Activated CD4-positive, alpha-beta T cell treated with anti-CD3 and anti-CD28 coated beads, Interleukin-2, amount 50 U/mL, for 4 hours (primary cell): ENCODE measurements around the gene JUNB.
"Not testable (repeated sequence)": the region's sequence is repeated elsewhere in the genome, so short reads cannot be mapped to it uniquely, and the experiment has no call there.

Experiments
- DNase-seq, 2 experiments: peaks; one replicate each; pipeline ENCODE4 v3.0.0-alpha.2; 2020

Gene JUNB

DNA sequence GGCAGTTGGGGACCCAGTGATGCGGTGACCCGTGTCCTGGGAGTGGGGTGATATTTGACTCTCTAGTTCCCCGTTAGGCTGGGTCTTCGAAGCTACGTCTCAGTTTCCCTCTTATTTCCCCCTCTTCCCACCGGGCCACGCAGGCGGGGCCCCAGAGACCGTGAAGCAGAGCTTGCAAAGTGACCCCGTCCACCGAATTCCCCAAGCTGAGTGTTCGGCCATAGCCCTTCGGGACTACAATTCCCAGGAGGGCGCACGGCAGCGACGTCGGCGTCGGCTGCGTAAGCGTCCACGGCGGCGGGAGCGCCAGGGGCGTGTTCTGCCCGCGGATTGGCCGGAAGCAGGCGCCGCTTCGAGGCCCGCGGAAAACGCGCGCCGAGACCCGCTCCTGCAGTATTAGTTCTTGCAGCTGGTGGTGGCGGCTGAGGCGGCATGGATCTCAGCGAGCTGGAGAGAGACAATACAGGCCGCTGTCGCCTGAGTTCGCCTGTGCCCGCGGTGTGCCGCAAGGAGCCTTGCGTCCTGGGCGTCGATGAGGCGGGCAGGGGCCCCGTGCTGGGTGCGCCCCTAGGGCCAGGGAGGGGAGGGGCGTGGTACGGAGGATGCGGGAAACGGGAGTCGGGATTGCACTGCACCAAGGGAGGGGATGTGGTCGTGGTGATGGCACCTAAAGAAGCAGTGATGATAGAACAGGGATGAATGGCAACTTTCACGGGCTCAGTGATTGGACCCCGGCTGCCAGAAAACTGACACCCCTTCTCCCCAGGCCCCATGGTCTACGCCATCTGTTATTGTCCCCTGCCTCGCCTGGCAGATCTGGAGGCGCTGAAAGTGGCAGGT, 15.2 kb downstream of the JUNB start, which contains the start of gene RNASEH2A:
Gene RNASEH2A, plus strand, starts transcription at position 343 of the 840 bp plus-strand sequence. Its CDS starts 90 bp downstream, at position 433.
- DNase-seq = peak; percentile 78 to 80

DNA sequence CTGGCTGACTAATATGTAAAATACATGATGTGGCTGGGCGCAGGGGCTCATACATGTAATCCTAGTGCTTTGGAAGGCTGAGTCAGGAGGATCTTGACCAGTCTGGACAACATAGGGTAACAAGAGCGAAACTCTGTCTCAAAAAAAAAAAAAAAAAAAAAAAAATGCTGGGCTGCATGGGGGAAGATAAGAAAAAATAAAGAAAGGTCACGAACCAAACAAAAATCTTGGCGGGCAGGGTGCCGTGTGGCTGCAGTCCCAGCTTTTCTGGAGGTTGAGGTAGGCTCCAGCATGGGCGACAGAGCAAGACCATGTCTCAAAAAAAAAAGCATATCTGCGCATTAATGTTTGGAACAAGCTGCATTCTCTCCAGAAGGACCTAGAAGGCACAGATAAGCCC, 23.8 kb downstream of the JUNB start:
- no peak for DNase-seq

DNA sequence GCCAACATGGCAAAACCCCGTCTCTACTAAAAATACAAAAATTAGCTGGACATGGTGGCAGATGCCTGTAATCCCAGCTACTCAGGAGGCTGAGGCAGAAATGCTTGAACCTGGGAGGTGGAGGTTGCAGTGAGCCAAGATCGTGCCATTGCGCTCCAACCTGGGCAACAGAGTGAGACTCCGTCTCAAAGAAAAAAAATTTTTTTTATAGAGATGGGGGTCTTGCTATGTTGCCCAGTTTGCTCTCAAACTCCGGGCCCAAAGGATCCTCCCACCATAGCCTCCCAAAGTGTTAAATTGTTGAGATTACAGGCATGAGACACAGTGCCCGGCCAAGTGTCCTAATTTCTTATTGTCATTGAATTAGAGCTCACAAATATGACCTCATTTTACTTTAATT, 25.9 kb downstream of the JUNB start:
- DNase-seq = not testable (repeated sequence)

DNA sequence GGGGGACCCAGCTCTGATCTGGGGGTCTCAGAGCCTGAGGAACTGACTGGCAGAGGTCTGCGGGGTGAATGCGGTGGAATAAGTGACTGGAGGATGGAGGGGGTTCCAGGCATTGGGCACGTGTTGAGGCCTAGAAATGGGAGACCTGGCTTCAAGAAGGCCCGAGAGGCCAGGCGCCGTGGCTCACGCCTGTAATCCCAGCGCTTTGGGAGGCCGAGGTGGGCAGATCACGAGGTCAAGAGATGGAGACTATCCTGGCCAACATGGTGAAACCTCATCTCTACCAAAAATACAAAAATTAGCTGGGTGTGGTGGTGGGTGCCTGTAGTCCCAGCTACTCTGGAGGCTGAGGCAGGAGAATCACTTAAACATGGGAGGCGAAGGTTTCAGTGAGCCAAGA, 26.5 kb downstream of the JUNB start:
- DNase-seq = not testable (repeated sequence)

DNA sequence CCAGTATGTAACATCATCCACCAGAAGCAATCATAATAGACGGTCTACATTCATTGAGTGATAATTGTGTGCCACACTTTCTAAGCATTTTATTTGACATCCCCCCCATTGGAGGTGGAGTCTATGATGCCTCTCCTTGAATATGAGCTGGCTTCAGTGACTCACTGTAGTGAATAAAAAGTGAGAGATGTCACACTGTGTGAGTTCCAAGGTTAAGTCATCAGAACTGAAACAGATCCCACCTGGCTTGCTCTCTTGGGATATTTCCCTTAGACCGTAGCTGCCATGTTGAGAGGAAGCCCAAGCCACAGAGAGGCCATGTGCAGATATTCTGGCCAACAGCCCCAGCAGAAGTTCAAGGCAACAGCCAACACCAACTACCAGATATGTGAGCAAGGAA, 30.5 kb downstream of the JUNB start:
- DNase-seq = no peak

DNA sequence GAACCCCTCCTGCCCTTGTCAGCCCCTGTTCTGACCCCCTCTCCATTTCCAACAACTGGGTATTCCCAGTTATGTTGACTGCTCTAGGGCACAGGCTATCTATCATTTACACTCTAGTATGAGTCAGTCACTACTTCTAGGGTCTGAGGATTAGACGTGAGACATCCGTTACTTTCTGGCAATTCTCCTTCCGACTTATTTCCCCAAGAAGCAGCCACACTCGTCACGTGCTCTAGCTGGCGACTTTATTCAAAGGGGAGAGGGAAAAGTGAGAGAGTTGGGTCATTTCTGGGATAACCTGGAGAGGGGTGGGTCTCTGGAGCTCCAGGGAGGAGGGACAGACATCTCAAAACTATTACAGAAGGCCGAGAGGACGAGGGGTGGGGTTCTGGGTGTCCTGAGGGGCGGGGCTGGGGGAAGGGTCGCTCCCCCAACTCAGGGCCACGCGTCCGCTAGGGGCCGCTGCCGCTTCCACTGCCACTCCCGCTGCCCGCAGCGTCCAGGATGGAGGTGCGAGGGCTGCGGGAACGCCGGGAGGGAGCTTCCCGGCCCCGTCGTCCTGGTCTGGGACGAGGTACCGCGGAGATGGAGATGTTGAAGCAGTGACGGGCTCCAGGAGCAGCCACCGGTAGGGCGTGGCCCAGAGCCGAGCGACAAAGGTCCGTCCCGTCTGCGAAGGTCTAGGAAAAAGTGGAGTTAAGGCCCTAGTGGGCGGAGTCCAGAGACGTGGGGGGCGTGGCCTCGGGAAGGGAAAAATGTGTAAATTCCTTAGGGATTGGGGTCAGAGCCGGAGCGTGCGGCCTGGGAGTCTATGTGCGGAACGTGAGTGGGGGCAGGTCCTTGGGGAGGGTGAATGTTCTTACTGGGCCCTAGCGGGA, 34.2 kb downstream of the JUNB start:
- no peak for DNase-seq

DNA sequence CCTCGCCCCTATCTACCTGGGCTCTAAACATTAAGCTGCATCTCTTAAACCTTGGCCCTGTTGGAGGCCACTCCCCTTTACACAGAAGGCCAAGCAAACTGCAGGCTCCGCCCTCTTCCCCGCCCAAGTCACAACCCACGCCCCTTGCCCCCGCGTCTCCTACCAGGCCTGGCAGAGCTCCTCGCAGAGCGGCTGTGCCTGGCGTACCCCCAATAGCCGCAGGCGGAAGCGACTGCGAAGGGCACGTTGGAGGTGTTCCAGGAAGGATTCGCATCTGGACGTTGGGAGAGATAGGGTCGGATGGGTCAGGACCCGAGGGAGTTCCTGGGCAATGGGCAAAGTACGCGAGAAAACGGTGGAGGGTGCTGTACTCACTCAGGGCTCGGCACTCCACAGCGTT, 37.2 kb downstream of the JUNB start:
- no peak for DNase-seq

DNA sequence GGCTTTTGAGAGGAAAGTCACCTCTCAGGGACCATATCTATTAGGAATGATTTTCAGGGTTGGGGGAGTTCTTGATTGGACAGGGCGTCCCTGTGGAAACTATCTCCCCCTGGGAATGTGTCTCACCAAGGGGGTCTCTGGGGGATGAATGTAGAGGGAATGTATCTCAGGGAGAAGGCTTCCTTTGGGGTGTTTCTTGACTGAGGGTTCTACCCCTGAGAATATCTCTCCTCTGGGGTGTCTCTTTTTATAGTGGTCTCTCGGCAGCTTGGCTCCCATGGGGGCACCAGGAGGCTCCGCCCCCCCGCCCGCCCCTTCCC, 42.1 kb downstream of the JUNB start:
- no peak for DNase-seq

DNA sequence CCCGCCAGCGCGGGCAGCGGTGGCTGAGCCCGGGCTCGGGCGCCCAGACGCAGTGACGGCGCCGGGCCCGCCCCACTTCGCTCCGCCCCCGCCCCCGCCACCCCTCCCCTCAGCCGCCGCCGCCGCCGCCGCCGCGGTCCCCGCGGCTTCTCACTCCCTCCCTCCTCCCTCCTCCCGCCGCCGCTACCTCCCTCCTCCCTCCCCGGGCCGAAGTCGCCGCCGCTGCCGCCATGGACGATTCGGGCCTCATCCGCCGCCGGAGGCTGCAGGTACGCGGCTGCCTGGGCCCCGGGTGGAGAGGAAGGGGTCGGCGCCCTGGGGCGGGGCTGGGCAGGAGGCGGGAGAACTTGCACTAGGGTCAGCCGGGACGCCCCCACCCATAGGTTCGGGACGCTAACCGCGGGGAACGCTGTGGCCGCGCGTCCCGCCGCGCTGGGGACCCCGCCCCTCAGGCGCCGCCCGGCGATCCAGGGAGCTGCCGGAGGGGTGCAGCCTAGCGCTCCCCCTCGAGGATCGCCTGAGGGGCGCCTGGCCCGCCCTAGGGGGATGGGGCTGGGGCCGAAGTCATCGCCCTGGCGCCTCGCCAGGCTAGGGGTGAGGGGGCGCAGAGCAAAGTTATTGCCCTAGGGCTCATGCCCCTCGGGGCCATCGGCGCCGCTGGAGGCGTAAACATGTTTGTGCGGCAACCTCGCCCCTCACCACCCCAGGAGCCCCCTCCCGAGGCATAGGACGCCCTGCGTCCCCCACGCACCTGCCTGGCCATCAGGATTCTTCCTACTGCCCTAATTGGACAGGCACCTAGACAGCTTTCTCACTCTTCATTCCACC, 42.7 kb downstream of the JUNB start:
- DNase-seq = peak in 1 of 2 experiments; percentile 39

DNA sequence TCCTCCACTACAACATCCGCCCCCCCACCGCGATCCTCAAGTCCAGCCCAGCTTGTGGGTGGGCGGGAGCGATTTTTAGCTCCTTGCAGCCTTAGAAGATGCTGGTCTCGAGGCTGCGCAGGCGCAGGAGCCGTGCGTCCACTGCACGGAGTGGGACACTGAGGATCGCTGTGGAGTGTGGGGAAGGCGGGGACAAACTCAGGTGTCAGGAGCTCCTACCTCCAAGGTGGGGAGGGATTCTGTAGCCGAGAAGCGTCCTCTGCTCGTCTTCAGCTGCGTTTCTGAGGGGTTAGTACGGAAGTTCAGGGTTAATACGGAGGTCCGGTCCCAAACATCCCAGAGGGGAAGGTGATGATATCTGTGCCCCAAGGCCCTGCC, 43.3 kb downstream of the JUNB start, which contains the start of gene RTBDN:
Gene RTBDN, minus strand, starts transcription at position 14 of the 378 bp plus-strand sequence. CDS start 4,600 bp downstream, outside the sequence.
- DNase-seq = no peak

DNA sequence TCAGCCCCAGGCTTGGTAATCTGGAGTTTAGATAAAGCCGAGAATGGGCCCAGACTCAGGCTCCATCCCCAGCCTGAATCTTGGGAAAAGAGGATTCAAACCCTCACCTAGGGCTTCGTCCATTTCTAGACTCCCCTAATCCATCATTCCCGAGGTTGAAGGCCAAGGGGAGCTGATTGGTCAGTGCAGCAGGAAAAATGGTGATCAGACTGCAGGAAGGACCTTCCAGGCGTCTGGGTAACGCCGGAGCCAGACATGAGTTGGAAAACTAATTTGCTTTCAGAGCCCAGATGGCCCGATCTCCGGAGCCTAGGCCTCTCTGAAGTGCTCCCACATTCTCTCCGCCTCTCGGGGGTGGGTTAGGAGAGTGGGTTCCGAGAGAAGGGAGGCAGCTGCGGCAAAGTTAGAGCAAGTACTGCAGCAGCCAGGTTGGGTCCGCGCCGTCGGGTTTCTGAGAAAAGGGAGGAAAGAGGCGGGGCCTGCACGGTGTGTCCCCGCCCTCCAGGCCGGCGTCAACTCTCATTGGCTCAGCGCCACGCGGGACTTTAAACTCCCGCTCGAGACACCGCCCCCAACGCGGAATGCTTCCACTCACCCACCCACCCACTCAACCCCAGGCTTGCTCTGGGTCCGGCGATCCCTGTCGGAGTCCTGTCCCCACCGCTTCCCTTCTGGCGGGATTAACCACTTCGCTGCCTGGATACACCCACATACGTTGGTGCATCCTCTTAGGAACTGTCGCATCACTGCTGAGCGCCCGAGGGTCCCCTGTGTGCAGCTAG, 43.9 kb downstream of the JUNB start:
- DNase-seq = no peak

DNA sequence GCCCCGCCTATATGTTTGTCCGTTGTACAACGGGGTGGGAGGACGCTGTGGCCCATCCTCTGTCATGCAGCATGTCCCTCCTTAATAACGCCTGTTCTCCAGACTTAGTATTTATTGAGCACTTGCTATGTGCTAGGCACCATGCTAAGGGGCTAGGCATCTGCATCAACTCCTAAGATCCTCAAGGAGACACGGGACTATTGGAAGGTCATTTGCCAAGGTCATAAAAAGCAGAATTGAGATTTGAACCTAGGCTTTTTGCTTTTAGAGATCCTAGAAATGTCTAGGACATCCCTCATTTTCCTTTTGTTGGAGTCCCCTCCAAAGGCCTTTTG, 45.2 kb downstream of the JUNB start:
- DNase-seq = no peak

DNA sequence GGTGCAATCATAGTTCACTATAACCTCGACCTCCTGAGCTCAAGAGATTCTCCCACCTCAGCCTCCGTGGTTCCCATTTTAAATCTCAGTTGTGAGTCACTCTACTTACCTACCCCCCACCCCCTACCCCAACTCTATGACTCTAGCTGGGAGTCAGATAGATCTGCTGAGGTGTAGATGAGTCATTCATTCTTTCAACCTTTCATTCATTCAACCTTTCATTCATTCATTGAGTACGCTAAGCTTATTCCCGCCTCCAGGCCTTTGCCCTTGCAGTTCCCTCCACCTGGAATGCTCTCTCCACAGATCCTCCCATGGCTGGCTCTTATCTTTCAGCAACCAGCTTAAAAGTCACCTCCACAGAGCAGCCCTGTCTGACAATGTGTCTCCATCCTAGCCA, 45.9 kb downstream of the JUNB start:
- no peak for DNase-seq

DNA sequence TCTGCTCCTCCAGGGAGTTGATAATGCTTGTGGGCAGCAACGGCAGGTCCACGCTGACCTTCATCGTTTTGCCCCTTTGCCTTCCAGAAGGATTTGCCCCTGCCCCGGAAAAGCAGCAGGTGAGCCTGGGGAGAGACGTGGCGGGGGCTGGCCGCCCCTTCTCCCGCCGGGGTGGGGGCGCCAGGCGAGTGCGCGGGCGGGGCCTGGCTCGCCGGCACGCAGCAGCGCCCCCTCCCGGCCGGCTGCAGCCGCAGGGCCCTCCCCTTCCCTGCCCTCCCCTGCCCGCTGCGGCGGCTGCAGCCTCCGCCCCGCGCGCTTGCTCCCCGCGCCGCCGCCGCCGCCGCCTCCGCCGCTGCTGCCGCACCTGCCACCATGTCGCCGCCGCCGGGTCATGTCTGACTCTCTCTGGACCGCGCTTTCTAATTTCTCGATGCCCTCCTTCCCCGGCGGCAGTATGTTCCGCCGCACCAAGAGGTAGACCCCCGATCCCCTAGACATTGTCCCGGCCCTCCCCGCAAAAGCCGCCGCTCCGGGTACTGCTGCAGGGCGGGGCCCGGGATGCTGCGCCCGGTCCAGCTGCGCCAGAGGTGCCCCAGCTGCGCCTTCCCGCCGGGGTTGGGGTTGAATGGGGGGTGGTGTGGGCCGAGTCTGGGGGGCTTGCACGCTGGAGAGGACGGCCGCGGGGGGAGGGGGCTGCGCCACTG, 47.0 kb downstream of the JUNB start, which contains the start of gene MAST1:
Gene MAST1, plus strand, starts transcription at position 334 of the 704 bp plus-strand sequence. Its CDS starts 58 bp downstream, at position 392.
- DNase-seq = no peak

DNA sequence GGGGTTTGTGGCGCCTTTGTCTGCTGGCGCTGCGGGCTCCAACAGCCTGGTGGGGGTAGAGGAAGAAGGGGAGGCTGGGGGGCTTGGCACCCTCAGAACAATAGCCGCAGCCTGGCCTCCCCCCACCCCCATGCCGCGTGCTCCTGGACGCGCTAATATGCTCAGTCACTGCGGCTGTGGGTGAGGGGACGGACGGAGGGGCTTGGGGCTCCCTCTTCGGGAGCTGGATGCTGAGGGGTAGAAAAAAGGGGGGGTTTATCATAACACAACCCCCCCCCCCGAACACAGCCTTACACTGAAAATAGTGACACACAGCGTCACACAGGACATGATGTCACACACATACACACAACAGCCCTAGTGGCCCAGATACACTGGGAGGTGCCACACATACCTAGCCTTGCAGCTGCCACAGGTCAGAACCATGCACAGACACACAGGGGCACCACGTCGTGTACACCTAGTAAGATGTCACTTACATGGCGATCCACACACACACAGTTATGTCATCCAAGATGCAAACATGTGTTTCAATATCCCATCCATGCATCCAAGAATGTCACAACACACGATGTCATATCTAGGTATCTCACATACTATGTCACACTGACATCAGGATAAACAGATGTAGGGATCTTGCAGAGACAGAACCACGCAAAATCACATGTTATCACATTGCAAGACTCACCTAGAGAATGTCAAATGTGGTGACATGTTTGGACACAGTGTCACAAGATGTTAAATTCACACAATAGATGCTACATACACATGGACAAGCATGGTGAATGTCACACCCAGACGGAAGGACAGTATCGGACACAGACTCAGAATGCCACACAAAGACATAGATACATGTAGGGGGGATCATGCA, 47.8 kb downstream of the JUNB start:
- no peak for DNase-seq

DNA sequence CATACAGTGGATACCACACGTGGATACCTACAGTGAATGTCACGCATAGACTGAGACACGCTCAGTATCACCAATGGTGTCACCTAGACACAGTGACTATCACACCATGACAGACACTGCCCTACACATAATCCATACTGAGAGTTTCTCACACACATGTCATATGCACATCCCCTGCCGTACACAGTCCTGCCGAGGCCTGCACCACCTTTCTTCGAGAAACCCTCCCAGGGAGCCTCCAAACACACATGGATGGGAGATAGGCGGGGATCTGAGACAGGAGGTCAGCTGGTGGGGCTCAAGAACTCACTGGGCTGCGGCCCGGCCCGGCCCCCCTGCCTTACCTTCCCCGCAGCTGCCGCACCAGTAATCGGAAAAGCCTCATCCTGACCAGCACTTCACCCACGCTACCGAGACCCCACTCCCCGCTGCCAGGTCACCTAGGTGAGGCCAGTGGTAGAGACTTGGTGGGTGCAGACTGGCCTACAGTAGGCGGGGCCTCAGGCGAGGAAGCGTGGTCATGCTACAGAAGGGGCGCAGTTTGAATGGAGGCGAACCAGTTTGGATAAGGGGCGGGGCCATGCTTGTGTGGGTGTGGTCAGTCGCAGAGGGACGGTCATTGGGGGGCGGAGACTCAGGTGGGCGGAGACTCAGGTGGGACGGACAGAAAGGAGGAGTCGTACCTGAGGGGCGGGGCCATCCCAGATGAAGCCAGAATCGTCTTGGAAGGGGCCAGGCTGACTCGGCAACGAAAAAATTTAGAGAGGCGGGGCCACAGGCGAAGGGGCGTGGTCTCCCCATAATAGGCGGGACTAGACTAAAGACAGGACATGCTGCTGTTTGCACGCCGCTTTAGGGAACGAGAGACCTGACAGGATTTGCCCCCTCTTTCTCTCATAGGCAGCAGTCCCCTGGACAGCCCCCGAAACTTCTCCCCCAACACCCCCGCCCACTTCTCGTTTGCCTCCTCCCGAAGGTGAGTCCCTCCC, 49.1 kb downstream of the JUNB start:
- no peak for DNase-seq

DNA sequence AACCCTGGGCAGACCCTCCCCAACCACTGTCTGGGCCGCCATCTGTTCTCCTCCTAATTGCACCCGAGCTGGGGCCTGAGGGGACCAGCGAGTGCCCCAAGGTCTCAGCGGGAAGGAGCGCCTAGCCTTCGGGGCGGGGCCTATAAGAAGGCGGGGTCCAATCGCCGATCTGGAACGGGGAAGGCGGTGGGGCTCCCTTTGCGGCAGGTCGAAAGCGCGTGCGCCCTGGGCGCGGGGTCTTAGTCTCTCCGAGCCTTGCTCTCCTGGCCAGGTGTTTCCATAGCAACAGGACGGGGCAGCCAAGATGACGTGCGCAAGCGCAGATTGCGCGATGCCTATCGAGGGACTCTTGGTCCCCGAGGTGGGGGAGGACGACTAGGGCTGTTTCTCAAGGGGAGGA, 49.8 kb downstream of the JUNB start:
- DNase-seq = no peak

DNA sequence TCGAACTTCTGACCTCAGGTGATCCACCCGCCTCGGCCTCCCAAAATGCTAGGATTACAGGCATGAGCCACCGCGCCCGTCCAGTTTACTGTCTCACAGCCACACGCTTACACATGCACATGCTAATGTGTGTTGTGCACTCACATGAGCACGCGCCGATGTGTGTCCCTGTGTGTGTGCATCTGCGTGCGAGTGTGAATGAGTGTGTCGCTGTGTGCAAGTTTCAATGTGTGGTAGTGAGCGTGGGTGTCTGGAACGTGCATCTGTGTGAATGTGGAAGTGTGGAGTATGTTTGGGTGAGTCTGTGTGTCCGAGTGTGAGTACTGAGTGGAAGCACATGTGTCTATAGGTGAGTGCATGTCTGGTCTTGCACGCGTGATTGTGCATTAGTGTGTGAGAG, 51.2 kb downstream of the JUNB start:
- DNase-seq = no peak
